Measurements from ENCODE around the gene OCLN.
"Not testable (repeated sequence)": the region's sequence is repeated elsewhere in the genome, so short reads cannot be mapped to it uniquely, and the experiment has no call there.

DNA sequence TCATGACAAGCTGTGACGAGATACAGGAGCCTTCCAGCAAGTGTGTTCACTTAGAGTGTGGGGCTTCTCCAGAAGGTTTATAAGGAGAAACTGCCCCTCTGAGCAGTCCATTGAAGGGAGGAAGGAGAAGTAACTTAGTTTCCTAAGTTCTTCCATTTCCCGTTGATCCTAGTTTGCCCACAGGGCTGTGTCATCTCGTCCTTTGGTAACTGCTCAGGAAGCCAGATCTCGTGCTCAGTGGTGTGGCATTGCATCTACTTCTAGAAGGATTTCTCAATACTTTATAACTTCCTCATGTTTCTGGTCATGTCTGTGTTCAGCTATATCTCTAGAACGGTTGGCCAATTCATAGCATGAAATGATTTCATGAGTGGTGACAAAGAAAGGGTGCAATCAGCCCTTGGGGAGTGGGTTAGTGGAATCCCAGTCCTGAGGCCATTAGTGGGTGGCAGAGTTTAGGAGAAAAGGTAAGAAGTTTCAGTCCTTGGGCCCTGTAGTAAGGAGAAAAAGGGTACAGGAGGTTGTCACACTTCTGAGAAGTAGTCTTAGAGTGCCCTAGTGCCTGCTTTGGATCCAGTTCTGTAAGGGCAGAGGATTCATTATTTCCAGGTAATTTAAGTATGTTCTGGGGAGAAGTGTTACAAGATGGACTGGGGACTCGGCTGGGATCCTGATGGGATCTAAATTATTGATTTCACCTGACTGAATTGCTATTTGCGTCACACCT, 103.7 kb downstream of the OCLN start:
- not testable (repeated sequence) for TF ChIP-seq CTCF (IDR thresholded peaks at IDR 0.05; ENCODE audit: insufficient read depth, low read length); POLR2AphosphoS5 (IDR thresholded peaks at IDR 0.05; ENCODE audit: low read depth)

Measured in HL-60 (cell line).